GM19468 (cell line): ENCODE results near the gene WDR55.
"Not testable (repeated sequence)": the region's sequence is repeated elsewhere in the genome, so short reads cannot be mapped to it uniquely, and the experiment has no call there.

Experiments
- ATAC-seq: cut with Tn5 transposase; IDR thresholded peaks from one replicate; pipeline ENCODE4 v1.9.1; 2021; ENCODE audit warnings: mild to moderate bottlenecking, moderate library complexity, moderate number of reproducible peaks; ENCODE audit not compliant: unreplicated experiment; ENCODE audit errors: extremely low read depth

The WDR55 gene, protein sequence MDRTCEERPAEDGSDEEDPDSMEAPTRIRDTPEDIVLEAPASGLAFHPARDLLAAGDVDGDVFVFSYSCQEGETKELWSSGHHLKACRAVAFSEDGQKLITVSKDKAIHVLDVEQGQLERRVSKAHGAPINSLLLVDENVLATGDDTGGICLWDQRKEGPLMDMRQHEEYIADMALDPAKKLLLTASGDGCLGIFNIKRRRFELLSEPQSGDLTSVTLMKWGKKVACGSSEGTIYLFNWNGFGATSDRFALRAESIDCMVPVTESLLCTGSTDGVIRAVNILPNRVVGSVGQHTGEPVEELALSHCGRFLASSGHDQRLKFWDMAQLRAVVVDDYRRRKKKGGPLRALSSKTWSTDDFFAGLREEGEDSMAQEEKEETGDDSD

DNA sequence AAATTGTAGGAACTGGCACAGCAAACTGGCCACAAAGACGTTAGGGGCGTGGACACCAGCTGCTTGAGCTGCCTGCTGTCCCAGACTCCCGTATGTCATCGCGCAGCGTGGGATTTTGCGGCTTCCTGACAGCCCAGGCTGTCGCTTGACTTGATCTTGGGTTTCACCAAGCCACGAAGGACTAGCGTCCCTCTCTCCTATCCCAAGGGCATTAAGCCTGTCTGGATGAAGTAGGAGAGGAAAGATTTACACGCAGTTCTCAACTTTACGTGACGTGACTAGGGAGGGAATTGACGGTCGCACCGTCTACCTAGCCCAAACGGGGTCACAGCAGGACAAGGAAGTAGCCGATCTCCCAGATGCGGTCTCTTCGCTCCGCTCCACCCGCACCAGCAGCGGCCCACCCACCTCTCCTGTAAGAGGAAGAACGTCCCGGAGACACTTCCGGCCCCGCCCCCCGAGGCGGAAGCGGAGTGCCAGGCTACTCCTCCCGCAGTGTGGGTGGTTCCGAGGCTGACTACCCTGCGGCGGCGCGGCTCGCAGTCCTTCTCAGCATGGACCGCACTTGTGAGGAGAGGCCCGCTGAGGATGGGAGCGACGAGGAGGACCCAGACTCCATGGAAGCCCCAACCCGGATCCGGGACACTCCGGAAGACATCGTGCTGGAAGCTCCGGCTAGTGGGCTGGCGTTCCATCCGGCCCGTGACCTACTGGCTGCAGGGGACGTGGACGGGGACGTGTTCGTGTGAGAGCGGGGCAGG is at the start of gene WDR55:
Gene WDR55 (plus strand): TSS at position 546 of the 761 bp plus-strand sequence. CDS start 9 bp downstream, at position 555.
- peak; percentile 96 for ATAC-seq

DNA sequence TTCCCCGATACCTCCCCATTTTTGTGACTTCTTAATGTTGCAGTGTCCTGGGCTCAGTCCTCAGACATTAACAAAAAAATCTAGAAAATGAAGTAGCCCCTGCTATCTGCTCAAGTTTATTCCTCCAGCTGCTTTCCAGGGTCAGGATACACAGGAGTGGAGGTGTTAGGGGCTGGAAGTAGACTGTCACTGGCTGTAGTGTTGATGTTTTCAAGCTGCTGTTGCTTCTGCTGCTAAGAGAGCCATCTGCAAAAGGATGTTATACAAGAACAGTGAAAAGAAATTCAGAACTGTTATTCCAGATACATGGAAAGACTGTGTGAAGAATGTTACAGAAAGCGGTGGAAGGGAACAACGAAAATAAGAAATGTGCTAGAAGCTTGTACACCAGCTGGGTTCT is 42.4 kb upstream of the WDR55 start:
- ATAC-seq = no peak

DNA sequence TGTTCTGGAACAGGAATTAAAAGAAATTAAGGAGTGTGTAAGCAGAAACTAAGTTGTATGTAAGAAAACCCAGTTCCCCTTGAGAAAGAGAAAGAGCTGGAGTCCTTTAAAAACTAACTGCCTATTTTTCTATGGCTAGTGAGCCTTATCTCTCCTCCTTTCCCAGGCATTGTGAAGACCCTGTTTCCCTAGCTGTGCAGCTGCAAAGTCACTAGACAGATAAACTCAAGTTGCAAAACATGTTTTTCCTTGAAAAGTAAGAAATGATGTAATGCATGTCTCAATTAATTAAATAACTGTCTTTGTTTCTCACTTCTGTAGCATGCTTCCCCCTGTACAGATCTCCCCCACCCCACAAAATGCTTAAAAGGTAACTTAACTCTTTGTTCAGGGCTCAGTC is 41.6 kb upstream of the WDR55 start:
- ATAC-seq = not testable (repeated sequence)

DNA sequence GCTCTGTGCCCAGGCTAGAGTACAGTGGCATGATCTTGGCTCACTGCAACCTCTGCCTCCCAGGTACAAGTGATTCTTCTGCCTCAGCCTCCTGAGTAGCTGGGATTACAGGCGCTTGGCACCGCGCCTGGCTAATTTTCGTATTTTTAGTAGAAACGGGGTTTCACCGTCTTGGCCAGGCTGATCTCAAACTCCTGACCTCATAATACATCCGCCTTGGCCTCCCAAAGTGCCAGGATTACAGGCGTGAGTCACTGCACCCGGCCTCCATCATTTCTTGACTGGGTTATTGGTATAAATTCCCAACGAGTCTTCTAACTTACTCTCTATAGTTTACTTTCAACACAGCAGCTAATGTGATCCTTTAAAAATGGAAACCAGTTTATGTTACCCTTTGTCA is 39.8 kb upstream of the WDR55 start:
- not testable (repeated sequence) for ATAC-seq

DNA sequence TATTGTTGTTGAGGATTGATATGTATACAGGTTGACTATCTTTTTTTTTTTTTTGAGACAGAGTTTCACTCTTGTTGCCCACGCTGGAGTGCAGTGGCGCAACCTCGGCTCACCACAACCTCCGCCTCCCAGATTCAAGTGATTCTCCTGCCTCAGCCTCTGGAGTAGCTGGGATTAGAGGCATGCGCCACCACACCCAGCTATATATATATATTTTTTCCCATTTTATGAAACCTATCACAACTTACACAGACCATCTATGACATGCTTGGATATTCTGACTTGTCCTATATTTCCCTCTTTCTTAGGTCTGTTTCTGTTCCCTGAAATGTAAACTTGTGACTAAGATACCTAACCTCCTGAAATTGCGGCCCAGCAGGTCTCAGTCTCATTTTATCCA is 36.7 kb upstream of the WDR55 start:
- no peak for ATAC-seq

DNA sequence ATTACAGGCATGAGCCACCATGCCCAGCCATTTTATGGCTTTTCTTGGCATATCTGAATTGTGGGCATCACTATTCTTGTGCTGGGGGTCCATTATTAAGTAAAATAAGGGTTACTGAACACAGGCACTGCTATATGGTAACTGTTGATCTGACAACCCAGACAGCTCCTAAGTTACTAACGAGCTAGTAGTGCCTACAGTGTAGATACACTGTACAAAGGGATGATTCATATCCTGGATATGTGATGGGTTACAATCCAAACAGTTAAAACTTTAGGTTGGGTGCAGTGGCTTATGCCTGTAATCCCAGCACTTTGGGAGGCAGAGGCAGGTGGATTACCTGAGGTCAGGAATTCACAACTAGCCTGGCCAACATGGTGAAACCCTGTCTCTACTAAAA is 36.0 kb upstream of the WDR55 start:
- ATAC-seq = no peak

DNA sequence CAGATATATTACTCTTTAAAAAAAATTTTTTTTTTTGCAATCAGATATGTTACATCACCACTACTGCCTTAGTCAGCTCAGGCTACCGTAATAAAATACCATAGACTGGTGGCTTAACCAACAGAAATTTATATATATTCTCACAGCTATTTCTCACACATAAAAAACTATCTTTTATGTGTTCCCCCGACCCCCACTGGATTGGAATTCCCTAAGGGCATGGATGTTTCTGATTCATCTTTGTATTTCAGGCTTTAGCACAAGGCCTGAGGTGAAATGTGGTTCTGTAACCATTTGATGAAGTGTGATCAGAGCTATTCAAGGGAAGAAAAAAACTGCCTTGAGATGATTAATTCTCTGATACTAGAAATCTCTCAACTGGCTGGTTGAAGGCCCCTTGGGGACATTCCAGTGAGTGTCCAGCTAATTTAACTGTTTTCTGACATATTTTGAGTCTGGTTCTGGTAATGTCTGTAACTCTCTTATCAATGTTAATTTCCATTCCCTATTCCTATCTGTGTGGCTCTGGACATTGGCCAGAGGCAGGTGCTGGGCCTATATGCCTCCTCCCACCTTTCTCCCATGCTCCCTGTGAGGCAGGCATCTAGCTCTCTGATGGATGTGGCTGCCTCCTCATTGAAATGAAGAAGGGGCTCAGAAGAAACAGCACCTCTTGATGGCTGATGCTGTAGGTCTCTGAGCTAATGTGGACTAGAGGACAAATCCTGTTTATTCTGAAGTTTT is 34.2 kb upstream of the WDR55 start:
- ATAC-seq = no peak

DNA sequence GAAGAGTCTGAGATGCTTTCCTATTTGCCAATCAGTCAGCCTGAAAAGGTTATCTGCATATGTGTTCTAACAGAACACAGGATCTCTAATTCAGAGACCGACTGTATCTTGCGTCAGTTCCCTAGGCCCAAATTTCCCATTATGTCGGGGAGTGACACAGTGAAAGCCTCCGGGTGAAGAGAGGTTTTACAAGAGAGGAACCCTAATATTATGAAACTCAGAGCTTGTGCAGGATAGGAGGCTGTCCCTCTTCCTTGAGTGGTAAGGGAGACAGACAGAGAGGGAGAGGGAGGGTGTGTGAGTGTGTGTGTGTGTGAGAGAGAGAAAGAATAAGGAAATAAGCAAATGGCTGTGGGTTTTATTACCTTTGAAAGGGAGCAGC is 33.7 kb upstream of the WDR55 start:
- ATAC-seq = no peak

DNA sequence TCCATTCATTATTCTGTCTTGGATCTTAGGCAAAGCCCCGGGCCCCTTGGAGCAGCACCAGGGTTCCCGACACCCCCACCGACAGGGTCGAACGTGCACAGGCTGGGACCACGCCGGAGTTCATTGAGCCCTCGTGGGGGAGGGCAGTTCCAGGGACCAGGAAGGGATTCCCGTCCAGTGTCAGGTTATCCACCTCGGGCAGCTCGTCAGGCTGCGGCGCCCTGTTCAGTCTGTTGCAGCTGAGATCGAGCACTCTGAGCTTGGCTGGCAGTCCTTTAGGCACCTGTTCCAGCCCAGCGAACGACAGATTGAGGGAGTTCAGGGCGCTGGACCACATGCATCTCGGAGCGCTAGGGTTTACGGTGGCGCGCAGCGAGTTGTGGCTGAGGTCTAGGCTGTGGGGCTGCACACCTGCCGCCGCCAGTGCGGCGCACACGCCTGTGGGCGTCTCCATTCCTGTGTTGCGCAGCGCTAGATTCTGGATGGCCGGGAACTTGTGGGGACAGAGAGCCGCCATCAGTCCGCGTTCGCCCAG is 32.8 kb upstream of the WDR55 start:
- no peak for ATAC-seq

DNA sequence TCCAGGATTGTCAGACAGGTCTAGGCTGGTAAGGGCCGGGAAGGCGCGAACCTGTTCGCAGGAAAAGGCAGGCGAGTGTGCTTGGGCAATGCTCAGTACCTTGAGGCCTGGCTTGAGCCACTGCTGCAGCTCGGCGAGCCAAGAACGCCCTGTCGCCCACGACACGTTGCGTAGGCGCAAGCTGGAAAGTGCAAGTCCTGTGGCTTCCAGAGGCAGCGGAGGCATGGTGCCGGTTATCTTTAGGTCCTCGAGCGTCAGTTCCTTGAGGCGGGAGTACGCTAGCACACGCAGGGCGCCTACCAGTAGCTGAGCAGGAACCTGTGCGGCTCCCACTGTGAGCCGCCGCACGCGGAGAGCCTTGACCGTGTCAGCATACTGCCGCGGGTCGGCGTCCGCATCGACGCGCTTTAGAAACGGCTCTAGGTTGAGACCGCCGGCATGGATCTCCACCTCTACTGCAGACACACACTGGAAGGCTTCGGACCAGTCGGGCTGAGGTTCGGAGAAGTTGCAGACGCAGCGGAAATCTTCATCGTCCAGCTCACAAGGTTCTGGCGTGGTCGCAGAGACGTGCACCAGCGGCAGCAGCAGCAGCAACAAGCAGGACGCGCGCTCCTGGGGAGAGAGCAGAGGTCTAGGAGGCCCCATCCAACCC is 32.2 kb upstream of the WDR55 start:
- peak; percentile 25 for ATAC-seq

DNA sequence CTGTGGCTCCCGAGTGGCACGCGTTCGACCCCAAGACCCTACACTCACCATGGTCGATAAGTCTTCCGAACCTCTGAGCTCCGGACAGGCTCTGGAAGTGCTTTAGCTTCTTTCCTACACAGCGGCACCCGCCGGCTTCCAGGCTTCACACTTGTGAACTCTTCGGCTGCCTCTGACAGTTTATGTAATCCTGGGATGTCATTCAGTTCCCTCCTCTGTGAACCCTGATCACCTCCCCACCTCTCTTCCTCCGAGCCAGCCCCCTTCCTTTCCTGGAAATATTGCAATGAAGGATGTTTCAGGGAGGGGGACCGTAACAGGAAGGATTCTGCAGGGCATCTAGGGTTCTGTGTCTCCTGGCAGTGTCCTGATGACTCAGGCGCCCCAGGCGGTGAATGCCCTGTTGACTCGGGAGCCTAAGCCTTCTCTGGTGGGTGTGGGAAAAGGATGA is 31.7 kb upstream of the WDR55 start, which contains the start of gene CD14:
Gene CD14 (minus strand): TSS at position 155 of the 451 bp plus-strand sequence. CDS start 104 bp downstream, at position 51.
- no peak for ATAC-seq

DNA sequence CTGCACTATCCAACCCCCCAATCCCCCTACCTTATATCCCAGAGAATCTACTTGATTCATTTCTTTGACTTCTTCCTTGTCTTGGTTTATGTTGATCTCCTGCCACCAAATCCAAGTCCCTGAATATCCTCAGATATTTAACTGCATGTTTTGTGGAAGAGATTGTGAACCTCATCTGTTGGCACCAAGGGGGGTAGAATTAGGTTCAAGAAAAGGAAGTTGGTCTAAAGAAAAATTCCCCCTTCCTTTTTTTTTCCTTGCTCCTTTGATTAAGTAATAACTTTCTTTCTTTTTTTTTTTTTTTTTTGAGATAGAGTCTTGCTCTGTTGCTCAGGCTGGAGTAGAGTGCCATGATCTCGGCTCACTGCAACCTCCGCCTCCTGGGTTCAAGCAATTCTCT is 31.2 kb upstream of the WDR55 start:
- no peak for ATAC-seq

DNA sequence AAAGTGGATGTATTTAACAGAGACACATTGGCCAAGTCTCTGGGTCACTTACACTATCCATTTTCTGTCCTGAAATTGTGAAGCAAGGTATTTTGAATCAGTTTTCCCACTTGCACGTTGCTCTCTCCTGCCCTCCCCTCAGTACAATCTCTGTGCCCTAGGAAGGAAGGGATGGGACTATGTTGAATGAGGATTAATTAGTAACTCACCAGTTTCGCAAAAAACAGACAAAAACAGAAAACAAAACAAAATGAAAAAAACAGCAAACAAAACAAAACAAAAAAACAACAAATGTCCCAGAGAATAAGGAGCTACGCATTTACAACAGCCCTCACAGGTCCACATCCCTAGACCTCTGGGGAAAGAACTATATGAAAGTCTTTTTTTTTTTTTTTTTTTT is 30.6 kb upstream of the WDR55 start:
- no peak for ATAC-seq

DNA sequence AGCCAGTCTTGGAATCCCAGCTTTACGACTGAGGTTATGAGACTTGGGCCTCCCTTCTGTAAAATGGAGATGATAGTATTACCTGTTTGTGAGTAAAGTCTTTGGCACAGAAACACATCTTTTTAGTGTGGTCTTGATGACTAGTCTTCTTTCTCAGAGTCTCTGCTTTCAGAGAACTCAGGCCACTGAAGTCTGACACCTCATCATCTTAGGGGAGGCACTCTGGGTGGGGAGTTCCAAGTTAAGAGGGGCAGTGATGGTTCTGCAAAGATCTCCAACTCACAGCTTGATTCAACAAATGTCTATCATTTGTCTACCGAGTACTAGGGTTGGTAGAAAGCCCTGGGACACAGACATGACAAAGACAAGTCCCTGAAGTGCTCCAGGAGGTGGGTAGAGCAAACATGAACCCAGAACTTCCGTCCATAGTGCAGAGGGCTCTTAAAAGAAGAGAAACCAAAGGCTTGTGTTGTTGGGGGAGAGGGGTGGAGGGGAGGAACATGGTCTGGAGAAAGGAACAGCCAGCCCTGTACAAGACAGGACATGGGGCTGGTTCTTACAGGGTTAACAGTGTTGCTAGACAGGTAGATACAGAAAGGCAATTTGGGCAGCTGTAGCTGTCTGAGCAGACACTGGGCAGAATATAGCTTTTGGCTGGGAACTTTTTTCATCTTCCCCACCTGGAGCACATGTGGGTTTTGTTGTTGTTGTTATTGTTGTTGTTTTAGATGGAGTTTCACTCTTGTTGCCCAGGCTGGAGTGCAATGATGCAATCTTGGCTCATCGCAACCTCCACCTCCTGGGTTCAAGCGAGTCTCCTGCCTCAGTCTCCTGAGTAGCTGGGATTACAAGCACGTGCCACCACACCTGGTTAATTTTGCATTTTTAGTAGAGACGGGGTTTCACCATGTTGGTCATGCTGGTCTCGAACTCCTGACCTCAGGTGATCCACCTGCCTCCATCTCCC is 29.1 kb upstream of the WDR55 start:
- peak; percentile 4 for ATAC-seq

DNA sequence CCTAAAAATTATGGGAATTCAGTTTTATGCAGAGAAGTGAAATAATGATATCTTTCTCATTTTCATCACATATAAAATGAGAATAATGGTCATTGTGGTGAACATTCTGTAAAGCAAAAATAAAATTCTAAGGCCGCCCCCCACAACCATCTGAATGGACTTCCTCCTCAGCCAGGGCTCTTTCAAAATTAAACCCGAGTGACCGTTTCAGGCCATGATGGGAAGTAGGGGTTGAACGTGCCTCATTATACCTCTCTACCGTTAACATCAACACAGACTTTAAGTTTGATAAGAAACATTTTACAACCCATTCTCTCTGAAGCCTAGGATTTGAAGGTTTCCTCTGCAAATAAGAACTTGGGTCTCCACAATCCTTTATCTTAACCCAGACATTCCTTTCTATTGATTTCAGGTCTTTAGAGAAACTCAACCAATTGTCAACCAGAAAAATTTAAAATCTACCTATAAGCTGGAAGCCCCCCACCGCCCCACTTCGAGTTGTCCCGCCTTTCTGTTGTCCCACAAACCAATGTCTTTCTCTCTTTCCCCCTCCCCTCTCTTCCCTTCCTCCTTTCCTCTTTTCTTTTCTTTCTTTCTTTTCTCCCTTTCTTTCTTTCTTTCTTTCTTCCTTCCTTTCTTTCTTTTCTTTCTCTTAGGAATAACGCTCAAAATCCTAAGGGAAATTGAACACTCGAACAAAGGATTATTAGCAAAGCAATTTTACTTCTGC is 27.2 kb upstream of the WDR55 start:
- ATAC-seq = no peak

DNA sequence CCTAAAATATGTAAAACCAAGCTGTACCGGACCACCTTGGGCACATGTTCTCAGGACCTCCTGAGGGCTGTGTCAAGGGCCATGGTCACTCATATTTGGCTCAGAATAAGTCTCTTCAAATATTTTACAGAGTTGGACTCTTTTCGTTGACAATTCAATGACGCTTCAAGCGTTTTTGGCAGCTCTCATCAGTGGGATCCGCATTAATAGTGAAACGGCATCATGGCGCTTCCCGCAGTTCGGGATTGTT is 25.9 kb upstream of the WDR55 start:
- ATAC-seq = not testable (repeated sequence)

DNA sequence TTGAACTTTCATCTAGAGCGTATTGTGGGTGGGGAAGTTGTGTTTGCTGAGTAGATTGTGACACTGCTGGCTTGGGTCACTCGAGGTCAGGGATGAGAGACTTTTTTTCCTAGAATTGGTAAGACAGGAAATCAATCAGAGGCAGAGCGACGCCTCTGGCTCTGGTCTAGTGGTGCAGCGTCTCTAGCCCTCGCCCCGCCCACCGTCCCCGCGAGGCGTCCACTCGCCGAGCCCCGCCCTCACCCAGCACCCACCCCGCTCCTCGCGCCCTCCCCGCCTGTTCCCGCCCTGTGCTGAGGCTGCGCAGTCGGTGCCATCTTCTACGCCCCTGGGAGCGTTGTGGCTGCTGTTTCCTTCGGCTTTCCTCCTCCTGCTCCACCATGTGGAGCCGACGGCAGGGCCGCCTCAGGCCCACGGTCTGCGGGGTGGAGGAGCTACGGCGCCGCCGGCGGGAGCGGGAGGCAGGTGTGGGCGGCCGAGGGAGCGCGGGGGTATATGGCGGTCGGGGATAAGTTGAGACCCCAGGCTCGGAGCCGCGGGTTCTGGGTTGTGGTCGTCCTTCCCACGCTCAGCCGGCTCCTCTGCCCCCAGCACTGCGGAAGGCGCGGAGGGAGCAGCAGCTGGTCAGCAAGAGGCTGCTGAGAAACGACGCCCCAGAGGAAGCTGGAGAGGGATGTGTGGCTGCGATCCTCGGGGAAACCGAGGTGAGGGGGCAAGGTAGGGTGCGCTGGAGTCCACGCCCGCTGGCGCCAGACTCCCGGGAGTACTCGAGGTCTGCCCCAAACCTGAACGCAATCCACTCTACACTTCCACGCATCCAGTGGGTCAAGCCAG is 25.3 kb upstream of the WDR55 start, which contains the start of gene TMCO6:
Gene TMCO6 (plus strand): TSS at position 304 of the 834 bp plus-strand sequence. CDS start 77 bp downstream, at position 381.
- ATAC-seq = peak; percentile 59
